GM19238 (cell line): Measurements from ENCODE around the gene CD2AP.
"Not testable (repeated sequence)": the region's sequence is repeated elsewhere in the genome, so short reads cannot be mapped to it uniquely, and the experiment has no call there.

Experiments used
- DNase-seq: peaks from one replicate; pipeline ENCODE4 v3.0.0; 2011; ENCODE audit warnings: low spot score; ENCODE audit not compliant: insufficient read length

CD2AP gene

DNA sequence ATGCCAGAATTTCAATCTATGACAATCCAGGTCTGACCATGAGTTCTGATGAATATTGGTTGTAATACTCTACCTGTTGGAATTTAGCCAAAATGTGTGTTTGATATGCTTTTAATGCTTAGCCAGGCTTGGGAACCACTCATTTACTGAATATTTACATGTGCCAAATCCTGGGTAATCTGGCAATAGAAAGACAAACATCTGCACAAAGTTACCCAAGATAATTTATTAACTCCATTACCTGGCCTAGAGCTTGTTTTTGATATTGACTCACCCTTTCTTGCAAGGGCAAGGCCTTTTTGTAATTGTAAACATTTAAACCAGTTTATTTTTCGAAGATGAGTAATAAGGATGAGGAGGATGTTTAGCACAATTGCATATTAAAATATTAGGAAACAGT lies 13.5 kb upstream of the CD2AP start:
- DNase-seq, result no peak

DNA sequence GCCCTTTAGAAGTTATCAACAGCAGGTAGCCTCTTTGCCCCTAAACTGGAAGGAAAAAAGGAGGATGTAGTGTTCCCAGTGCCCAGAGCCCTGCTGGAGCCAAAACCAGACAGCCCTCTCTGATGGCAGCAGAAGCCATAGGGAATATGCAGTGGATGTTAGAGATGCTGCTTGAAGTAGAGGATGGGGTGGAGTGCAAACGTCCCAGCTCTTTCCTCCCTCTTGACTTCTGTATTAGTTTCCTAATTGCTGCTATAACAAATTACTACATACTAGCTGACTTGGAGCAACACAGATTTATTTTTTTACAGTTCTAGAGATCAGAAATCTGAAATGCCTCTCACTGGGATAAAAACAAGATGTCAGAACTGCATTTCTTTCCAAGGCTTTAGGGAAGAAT lies 12.5 kb upstream of the CD2AP start:
- no peak for DNase-seq

DNA sequence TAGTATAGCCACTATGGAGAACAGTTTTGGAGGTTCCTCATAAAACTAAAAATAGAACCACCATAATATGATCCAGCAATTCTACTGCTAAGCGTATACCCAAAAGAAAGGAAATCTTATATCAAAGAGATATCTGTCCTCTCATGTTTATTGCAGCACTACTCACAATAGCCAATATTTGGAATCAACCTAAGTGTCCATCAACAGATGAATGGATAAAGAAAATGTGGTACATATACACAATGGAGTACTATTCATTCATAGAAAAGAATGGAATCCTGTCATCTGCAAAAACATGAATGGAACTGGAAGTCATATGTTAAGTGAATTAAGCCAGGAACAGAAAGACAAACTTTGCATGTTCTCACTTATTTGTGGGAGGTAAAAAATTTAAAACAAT lies 5.7 kb upstream of the CD2AP start:
- DNase-seq, result no peak

DNA sequence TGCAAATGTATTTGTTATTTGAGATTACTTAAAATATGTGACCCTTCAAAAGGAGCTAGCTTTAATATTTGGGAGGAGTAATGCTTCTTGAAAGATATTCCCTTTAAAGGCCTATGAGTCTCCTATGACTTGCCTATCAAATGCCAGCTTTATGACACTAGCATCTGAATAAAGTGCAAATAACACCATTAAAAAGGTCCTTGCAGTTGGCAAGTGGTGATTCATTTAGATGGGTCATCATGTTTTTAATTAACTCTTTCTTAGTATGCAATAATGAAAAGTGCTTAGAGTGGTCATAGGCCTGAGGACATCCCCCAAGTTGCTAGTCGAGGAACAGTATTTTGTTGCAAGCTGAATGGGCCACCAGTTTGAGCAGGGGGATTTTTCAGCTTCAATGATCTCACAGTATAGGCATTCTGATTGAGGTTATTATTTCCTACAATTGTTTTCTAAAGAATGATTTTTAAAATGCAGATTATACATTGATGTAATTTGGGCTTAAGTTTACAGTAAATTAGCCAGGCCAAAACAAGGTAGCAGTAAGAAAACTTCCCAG lies 3.7 kb upstream of the CD2AP start:
- no peak for DNase-seq

DNA sequence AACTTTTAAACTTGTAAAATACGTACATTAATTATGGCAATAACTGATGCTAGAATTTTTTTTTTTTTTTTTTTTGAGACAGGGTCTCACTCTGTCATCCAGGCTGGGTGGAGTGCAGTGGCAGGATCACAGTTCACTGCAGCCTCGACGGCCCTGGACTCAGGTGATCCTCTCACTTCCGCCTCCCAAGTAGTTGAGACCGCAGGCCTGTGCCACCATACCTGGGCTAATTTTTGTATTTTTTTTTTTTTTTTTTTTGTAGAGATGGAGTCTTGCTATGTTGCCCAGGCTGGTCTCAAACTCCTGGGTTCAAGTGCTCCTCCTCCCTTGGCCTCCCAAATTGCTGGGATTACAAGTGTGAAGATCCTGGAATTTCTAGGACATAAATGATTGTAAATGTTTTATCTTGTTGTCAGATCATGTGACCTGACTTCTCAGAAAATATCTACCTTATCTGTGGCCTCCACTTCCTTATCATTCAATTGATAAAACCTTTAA lies 2.2 kb upstream of the CD2AP start:
- DNase-seq, result no peak

DNA sequence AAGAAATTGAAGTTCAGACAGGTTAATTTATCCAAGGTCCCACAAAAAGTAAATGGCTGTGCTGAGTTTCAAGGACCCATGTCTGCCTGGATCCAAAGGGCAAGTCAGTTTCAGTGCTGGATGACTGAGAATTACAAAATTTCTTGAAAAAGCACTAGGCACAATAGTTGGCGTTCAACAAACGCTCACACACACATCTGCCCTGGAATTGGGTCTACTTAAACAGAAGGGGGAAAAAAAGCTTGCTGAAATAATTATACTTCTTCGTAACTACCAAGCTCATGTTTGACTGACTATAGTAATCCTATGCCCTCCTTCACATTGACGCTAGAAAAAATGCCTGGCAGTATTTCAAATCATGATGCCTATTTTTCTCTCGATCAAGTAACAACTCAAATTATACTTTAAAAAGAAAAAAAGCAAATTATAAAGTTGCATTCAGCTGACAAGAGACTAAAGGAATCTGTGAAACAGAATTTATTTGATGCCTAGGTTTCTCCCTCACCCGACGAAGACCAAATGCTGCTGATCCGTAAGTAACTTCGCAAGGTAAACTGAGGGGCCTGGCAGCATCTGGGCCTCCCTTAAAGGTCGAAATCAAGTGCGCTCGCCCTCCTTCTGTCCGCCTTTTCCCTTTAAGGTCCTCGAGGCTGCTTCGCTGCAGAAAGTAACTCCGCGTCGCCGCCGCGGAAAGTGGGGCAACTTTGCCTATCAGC lies 650 bp upstream of the CD2AP start:
- no peak for DNase-seq

DNA sequence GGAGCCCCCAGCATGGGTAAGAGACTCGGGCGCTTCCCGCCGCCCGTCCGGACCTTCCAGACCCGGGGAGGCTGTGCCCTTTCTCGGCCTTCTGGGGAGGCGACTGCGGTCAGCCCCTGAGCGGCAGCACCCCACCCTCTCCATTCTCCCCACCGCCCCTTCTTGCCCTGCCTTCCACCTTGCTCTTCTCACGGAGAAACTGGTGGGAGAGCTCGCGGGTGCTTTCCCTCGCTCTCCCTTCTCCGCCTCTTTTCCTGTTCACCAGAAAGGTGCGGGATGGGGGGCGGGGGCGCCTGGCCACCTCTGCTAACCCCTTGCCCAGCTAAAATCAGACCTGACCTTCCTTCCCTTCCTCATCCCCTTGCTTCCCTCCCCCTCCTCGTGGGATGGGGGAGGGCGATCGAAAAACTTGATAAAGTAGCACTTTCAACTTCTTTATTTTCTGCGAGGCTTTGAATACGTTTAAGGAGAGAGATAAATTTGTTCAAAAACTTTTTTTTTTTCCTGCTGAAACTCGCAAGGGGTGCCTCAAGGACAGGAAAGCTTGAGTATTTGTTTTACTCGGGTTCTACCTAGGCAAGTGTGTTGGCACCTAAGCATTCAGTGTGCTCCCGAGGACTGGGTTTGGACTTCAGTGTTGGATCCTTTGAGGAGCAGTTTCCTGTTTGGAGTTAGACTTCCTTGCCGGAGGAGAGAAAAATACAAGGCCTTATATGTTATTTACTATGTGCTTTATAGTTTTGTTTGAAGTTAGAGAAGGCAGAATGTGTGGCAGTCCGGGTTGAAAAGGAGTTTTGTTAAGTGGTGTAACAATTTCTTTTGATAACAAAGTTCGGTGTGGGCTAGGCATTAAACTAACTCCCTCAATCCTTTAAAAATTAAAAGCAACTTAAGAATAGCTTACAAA lies 897 bp downstream of the CD2AP start:
- DNase-seq, result no peak

DNA sequence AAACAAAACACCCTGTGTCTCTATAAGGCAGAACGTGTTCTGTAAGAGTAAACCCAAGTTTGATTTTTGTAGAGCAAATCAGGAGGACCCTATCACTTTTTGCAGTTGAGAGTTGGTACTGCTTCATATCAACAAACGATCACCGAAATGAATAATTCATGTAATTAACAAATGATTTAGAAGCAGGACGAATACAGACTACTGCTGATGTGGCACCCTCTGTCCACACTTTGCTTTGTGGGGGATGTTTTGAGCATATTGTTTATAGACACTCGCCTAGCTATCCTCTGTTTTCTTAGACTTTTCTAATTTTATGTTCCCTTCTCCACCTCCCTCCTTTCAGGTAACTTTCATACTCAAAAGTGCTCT lies 1.5 kb downstream of the CD2AP start:
- DNase-seq, result no peak

DNA sequence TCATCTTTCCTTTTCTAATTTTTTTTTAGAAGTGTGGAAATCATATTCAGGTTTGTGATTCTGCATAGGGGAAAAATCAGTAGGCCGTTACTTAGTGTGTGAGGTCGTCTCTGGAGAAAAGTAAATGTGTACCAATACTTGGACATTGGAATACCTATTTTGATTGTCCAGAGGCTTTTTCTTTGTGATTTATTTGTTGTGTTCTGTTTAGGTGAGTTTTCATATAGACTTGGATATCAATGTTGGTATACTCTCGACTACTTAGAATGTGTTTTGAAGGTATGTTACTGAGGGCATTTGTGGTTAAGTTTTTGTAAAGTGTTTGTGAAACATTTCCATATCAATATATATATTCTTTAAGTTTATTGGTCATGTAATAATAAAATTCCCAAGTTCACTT lies 2.3 kb downstream of the CD2AP start:
- DNase-seq, result no peak

DNA sequence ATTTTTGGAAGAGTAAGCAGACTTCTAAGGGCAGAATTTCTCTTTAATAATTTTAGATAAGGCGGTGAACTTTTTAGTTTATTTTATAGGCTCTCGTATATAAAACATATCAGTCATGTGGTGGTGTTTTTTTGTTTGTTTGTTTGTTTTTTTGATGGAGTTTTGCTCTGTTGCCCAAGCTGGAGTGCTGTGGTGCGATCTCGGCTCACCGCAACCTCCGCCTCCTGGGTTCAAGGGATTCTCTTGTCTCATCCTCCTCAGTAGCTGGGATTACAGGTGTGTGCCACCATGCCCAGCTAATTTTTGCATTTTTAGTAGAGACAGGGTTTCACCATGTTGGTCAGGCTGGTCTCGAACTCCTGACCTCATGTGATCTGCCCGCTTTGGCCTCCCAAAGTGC lies 3.6 kb downstream of the CD2AP start:
- not testable (repeated sequence) for DNase-seq

DNA sequence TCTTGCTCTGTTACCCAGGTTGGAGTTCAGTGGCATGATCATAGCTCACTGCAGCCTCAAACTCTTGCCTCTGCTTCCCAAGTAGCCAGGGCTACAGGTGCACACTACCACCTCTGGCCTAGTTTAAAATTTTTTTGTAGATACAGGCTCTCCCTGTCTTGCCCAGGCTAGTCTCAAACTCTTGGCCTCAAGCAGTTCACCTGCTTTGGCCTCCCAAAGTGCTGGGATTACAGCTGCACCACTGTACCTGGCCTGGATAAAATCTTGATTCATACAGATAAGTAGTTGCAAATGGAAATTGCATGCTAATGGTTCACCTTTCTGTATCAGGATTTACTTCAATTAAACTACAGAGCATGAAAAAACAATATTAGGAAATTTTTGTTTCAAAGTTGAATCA lies 4.2 kb downstream of the CD2AP start:
- DNase-seq, result no peak

DNA sequence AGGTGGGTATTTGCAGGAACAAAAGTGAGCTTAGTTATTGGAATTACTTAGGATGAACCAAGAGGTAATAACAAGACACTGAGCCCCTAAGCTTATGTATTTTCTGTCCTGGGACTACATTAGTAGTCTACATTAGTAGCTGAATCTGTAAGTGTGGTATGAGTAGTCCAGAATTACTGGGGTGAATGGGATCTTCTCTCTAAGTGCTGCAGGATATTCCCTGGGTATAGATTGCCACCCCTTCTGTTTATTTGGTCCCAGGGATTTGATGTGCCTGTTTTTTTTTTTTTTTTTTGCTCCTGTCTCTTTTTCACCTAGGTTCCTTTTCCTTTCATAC lies 5.9 kb downstream of the CD2AP start:
- DNase-seq, result no peak

DNA sequence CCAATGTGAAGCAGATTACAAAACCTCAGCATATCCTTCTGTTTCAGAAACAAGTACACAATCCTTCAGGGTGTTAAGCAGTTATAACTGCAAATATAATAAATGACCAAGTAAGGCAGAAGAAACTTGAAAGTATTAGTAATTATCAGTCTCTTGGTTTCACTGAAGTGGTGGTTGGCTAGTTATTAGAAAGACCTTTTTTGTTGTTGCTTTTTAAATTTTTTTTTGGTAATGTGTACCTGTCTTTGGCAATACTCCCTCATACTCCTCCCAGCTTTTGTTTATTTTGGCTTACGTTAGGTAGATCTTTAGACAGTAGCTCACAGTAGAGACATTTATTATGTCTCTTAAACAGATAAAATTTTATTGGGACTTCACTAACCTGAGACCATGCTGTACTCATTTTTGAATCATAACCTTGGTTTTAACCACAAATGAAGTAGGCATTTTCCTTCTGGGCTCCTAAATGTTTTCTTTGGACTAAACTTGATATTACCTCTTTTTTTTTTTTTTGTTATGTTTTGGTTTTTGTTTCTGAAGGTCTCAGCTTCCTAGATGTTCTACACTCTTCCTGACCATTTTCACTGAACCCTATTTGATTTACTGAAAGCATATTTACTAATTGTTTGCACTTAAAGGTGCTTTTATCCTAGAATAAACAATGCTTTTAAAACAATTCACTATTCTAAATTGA lies 6.4 kb downstream of the CD2AP start:
- no peak for DNase-seq

DNA sequence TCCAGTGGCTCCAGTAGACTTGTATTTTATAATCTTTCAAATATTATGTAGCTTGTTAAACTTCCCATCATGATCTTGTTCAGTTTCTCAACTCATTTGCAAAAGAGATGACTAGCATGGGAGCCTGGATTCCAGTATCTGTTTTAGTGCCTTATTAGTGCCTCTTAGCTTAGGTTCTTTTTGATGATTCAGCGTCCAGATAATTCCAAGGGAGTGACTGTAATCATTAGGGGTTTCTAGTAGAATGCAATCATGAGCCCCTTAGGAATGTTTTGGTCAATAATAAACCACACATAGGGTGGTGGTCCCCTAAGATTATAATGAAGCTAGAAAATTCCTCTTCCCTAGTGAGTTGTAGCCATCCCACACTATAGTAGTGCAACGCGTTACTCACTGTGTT lies 7.0 kb downstream of the CD2AP start:
- DNase-seq, result no peak

DNA sequence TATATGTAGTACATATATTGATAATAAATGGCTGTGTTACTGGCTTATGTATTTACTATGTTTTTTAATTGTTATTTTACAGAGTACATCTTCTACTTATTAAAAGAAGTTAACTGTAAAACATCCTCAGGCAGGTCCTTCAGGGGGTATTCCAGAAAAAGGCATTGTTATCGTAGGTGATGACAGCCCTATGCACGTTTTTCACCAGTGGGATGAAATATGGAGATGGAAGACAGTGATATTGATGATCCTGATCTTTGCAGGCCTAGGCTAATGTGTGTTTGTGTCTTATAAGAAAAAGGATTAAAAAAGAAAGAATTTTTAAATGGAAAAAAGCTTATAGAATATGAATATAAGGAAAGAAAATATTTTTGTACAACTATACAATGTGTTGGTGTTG lies 7.5 kb downstream of the CD2AP start:
- DNase-seq, result no peak

DNA sequence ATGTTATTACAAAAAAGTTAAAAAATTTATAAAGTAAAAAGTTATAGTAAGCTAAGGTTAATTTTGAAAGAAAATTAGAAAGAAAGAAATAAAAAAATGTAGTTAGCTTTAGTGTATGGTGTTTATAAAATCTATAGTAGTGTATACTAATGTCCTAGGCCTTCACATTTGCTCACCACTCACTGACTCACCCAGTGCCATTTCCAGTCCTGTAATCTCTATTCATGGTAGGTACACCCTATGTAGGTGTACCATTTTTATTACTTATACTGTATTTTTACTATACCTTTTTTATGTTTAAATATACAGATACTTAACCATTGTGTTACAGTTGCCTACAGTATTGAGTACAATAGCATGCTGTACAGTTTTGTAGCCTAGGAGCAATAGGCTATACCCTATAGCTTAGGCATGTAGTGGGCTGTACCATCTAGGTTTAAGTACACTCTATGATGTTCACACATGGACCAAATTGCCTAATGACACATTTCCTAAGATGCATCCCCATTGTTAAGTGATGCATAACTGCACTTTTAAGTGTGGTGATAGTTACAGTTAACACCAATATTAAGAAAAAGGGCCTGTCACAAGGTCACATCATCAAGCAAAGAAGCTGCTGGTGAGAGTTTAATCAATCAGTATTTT lies 8.0 kb downstream of the CD2AP start:
- DNase-seq, result no peak

DNA sequence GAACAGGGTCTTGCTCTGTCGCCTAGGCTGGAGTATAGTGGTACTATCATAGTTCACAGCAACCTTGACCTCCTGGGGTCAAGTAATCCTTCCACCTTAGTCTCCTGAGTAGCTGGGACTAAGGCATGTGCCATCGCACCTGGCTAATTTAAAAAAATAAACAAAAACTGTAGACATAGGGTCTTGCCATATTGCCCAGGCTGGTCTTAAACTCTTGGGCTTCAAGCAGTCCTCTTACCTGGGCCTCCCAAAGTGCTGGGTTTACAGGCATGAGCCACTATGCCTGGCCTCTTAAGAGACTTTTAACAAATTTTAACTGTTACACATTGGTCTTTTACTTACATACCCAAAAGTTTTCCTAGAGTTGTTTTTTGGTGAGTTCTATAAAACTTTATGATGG lies 12.4 kb downstream of the CD2AP start:
- DNase-seq, result no peak

DNA sequence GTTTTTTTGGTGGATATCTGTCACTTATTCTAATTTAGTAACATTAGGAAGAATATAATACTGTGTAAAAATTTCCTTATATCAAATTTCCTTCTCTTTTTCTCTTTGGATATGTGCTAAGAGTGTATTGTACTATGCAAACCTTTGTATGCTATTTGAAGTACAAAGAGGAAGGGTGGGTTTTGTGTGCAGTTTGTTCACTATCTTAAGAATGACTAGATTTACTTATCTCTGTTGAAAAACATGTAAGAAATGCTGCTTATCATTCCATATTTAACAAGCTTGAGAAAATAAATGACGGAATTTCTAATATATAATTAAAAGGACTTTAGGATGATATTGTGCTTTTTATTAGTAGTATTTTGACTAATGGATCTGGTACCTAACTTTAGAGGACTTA lies 13.1 kb downstream of the CD2AP start:
- DNase-seq, result no peak

DNA sequence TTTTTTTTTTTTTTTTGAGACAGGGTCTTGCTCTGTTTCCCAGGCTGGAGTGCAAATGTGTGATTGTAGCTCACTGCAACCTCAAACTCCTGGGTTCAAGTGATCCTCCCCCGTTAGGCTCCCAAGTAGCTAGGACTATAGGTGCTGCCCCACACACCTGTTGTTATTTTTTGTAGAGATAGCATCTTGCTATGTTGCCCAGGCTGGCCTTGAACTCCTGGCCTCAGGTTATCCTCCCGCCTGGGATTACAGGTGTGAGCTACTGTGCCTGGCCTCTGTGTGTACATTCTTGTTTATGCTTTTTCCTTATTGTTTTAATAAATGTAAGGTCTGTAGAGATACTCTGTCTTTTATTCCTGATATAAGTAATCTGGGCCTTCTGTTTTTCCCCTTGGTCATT lies 14.8 kb downstream of the CD2AP start:
- no peak for DNase-seq

DNA sequence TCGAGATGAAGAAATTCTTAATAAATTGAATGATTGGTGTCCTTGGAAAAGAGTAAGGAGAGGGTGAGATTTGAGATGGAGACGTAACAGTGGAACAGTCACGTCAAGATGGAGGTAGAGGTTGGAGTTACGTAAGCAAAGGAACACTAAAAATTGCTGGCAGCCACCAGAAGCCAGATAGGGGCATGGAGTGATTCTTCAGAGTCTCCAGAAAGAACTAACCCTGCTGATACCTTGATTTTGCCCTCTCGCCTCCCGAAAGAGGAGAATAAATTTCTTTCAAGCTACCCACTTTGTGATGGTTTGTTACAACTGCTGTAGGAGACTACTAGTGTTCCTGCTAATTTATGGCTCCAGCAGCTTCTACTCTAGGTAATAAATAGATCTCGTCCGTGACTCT lies 17.6 kb downstream of the CD2AP start:
- DNase-seq, result no peak

DNA sequence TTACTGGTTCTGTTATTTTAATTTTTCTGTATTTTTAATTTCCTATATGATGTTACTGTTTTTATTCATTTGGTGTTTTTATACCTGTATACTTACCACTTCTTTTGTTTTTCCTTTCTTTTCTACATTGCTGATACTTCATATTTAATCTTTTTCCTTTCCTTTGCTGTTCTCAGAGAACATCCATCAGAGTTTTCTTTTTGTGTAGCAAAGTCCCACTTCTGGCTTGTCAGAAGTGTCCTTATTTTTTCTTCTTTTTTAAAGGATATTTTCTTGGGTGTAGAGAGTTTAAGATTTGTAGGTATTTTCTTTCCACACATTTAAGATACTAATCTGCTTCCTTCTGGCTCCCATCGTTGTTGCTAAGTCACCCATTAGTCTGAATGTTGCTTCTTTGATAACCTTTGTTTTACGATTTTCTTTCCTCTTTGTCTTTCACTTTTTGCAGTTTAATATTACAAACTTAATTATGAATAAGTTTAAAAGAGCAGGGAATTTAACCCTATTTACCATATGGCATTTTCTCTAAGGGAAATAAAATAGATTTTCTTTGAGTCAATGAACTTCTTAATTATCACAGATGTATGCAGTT lies 18.5 kb downstream of the CD2AP start:
- DNase-seq, result no peak
